A549 (cell line): Measurements from ENCODE around the gene SGO2.

Experiments
- FOXS1 ChIP-seq: fragments of 250-450 bp; sonication (Bioruptor Pico); IDR thresholded peaks from 2 replicates; pipeline ENCODE4 v1.5.0; 2020; ENCODE audit warnings: mild to moderate bottlenecking, moderate library complexity
- HOXB13 ChIP-seq: fragments of 250-450 bp; sonication (Bioruptor Pico); IDR thresholded peaks from 2 replicates; pipeline ENCODE4 v1.5.0; 2020; ENCODE audit warnings: low read depth, mild to moderate bottlenecking, moderate library complexity
- NFE2L2 ChIP-seq: fragments of 150-350 bp; conservative IDR thresholded peaks from 2 replicates; pipeline ENCODE4 v1.6.1; 2014; ENCODE audit warnings: low read length
- POLR2A ChIP-seq: IDR thresholded peaks from 2 replicates; pipeline ENCODE4 v1.6.1; 2012; ENCODE audit warnings: mild to moderate bottlenecking, low read length
- RAD21 ChIP-seq, 2 experiments: fragments of >200 bp in 1 of 2; sonication (Bioruptor Twin) in 1 of 2; formaldehyde crosslinking in 1 of 2; IDR thresholded peaks in 1 of 2; conservative IDR thresholded peaks in 1 of 2; 2 replicates in 1 of 2; 3 replicates in 1 of 2; pipeline ENCODE4 v1.6.1; 2012 to 2018; ENCODE audit warnings: inconsistent platforms in 1 of 2
- TF ChIP-seq, protein P1 (sequence below): fragments of >200 bp; sonication (Bioruptor Twin); formaldehyde crosslinking; IDR thresholded peaks from 3 replicates; pipeline ENCODE4 v1.5.1; 2016
- TF ChIP-seq, protein P2 (sequence below): fragments of 250-450 bp; sonication (Bioruptor Pico); IDR thresholded peaks from 2 replicates; pipeline ENCODE4 v1.5.0; 2021; ENCODE audit warnings: mild to moderate bottlenecking, moderate library complexity, borderline replicate concordance

DNA sequence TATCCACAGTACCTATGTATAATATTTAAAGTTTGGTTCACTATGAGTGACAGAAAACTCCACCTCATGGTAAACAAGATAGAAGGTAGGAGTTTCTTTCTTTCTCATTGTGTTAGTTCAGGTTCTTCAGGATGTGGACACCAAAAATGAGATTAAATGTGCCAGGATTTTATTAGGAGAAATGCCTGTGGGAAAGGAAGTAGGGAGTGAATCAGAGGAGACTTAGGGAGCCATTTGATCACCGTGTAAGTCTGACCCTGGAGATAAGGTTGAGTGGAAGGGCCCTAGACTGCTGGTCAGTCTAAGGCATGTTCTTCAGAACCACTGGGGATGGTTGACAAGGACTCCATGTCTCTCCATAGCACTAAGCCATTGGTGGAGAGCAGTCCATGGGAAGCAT lies 67.9 kb downstream of the SGO2 start:
- TF ChIP-seq NFE2L2 (no peak), RAD21 (conservative IDR thresholded peaks at IDR 0.05 in 1 of 2, IDR thresholded peaks at IDR 0.05 in 1 of 2) (no peak), HOXB13 (CRISPR knock-in tag) (no peak), POLR2A (no peak), FOXS1 (CRISPR knock-in tag) (no peak)
- TF ChIP-seq, protein P1, sequence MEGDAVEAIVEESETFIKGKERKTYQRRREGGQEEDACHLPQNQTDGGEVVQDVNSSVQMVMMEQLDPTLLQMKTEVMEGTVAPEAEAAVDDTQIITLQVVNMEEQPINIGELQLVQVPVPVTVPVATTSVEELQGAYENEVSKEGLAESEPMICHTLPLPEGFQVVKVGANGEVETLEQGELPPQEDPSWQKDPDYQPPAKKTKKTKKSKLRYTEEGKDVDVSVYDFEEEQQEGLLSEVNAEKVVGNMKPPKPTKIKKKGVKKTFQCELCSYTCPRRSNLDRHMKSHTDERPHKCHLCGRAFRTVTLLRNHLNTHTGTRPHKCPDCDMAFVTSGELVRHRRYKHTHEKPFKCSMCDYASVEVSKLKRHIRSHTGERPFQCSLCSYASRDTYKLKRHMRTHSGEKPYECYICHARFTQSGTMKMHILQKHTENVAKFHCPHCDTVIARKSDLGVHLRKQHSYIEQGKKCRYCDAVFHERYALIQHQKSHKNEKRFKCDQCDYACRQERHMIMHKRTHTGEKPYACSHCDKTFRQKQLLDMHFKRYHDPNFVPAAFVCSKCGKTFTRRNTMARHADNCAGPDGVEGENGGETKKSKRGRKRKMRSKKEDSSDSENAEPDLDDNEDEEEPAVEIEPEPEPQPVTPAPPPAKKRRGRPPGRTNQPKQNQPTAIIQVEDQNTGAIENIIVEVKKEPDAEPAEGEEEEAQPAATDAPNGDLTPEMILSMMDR, result no peak
- TF ChIP-seq, protein P2, sequence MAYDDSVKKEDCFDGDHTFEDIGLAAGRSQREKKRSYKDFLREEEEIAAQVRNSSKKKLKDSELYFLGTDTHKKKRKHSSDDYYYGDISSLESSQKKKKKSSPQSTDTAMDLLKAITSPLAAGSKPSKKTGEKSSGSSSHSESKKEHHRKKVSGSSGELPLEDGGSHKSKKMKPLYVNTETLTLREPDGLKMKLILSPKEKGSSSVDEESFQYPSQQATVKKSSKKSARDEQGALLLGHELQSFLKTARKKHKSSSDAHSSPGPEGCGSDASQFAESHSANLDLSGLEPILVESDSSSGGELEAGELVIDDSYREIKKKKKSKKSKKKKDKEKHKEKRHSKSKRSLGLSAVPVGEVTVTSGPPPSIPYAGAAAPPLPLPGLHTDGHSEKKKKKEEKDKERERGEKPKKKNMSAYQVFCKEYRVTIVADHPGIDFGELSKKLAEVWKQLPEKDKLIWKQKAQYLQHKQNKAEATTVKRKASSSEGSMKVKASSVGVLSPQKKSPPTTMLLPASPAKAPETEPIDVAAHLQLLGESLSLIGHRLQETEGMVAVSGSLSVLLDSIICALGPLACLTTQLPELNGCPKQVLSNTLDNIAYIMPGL, result no peak
